ENCODE measurements around the gene MLF2. TPM values are rescaled to one million over a fixed set of nuclear protein-coding genes. Genes with fewer than 3 reads are reported as not detected.
A peak's percentile ranks its signal among the peaks of the same experiment; 100 is the strongest.

Gene MLF2
- total and polyA plus RNA-seq, 9 of the 15 experiments (the other 6 are each of a cell fraction or from before 2014, with no cell fraction given): 11.4 to 190 (median 139) TPM

DNA sequence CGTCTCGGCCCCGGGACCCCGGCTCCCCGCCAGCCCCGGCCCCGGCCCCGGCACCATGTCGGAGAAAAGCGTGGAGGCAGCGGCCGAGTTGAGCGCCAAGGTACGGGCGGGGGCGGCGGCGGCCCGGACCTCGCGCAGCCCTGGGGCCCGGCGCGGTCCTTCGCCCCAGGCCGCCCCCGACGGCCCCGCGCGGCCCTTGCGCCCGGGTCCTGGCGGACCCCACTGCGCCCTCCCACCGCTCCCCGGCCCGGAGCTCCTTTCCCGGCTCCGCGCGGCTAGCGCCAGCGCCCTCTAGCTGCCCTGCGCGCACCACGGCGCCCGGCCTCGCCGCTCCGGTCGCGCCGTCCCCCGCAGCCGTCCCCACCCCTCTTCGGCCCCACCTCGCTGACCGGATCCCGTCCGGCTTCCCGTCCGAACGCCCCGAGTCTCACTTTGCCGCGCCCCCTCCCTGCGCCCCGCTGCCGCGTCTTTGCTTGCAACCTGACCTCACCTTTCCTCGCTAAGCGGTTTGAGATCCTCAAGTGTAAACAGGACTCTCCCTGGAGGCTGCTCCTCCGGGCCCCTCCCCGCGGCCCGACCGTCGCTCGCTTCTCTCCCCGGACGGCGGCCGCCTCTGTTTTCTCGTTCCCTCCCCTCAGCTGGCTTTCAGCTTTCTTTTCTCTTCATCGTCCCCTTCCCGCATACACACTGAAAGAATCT lies 13.9 kb upstream of the MLF2 start (continued):
- TF ChIP-seq PML (IDR thresholded peaks at IDR 0.05; ENCODE audit: low read length): no peak
- peak; percentile 45 for TF ChIP-seq NCOA6 (IDR thresholded peaks at IDR 0.05)
- no peak for TF ChIP-seq ZBTB1 (CRISPR knock-in tag; IDR thresholded peaks at IDR 0.05; ENCODE audit: borderline replicate concordance, low read depth)
- 0 out of 2 replicates have a peak, but pooled peaks have one; percentile 32 for TF ChIP-seq SUPT5H (IDR thresholded peaks at IDR 0.05)
- TF ChIP-seq RAD21 (CRISPR knock-in tag; conservative IDR thresholded peaks at IDR 0.05 in 1 of 2, IDR thresholded peaks at IDR 0.05 in 1 of 2): peak in 1 of 2 experiments; percentile 27; a peak in 1 of 4 replicates
- TF ChIP-seq, protein P1, sequence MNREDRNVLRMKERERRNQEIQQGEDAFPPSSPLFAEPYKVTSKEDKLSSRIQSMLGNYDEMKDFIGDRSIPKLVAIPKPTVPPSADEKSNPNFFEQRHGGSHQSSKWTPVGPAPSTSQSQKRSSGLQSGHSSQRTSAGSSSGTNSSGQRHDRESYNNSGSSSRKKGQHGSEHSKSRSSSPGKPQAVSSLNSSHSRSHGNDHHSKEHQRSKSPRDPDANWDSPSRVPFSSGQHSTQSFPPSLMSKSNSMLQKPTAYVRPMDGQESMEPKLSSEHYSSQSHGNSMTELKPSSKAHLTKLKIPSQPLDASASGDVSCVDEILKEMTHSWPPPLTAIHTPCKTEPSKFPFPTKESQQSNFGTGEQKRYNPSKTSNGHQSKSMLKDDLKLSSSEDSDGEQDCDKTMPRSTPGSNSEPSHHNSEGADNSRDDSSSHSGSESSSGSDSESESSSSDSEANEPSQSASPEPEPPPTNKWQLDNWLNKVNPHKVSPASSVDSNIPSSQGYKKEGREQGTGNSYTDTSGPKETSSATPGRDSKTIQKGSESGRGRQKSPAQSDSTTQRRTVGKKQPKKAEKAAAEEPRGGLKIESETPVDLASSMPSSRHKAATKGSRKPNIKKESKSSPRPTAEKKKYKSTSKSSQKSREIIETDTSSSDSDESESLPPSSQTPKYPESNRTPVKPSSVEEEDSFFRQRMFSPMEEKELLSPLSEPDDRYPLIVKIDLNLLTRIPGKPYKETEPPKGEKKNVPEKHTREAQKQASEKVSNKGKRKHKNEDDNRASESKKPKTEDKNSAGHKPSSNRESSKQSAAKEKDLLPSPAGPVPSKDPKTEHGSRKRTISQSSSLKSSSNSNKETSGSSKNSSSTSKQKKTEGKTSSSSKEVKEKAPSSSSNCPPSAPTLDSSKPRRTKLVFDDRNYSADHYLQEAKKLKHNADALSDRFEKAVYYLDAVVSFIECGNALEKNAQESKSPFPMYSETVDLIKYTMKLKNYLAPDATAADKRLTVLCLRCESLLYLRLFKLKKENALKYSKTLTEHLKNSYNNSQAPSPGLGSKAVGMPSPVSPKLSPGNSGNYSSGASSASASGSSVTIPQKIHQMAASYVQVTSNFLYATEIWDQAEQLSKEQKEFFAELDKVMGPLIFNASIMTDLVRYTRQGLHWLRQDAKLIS (CRISPR knock-in tag; IDR thresholded peaks at IDR 0.05): no peak
- TF ChIP-seq, protein P2, sequence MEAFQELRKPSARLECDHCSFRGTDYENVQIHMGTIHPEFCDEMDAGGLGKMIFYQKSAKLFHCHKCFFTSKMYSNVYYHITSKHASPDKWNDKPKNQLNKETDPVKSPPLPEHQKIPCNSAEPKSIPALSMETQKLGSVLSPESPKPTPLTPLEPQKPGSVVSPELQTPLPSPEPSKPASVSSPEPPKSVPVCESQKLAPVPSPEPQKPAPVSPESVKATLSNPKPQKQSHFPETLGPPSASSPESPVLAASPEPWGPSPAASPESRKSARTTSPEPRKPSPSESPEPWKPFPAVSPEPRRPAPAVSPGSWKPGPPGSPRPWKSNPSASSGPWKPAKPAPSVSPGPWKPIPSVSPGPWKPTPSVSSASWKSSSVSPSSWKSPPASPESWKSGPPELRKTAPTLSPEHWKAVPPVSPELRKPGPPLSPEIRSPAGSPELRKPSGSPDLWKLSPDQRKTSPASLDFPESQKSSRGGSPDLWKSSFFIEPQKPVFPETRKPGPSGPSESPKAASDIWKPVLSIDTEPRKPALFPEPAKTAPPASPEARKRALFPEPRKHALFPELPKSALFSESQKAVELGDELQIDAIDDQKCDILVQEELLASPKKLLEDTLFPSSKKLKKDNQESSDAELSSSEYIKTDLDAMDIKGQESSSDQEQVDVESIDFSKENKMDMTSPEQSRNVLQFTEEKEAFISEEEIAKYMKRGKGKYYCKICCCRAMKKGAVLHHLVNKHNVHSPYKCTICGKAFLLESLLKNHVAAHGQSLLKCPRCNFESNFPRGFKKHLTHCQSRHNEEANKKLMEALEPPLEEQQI (IDR thresholded peaks at IDR 0.05): no peak
- no peak for TF ChIP-seq SMAD2 (IDR thresholded peaks at IDR 0.05; ENCODE audit: low read depth, low read length)
- peak in 1 of 3 experiments; percentile 63 for TF ChIP-seq YY1 (IDR thresholded peaks at IDR 0.05; ENCODE audit: borderline replicate concordance in 1 of 3, control insufficient read depth in 1 of 3, extremely low read depth in 1 of 3, insufficient read depth in 3 of 3, insufficient read length in 1 of 3, insufficient replicate concordance in 2 of 3, low read depth in 1 of 3, low read length in 2 of 3)
- TF ChIP-seq, protein P3, sequence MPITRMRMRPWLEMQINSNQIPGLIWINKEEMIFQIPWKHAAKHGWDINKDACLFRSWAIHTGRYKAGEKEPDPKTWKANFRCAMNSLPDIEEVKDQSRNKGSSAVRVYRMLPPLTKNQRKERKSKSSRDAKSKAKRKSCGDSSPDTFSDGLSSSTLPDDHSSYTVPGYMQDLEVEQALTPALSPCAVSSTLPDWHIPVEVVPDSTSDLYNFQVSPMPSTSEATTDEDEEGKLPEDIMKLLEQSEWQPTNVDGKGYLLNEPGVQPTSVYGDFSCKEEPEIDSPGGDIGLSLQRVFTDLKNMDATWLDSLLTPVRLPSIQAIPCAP (CRISPR knock-in tag; IDR thresholded peaks at IDR 0.05; ENCODE audit: borderline replicate concordance): no peak
- peak; percentile 37 for TF ChIP-seq RBBP5 (IDR thresholded peaks at IDR 0.05; ENCODE audit: borderline replicate concordance, insufficient read depth, low read length, poor library complexity, severe bottlenecking)
- no peak for TF ChIP-seq BCL6 (CRISPR knock-in tag; IDR thresholded peaks at IDR 0.05)
- no peak for TF ChIP-seq HIVEP1 (CRISPR knock-in tag; IDR thresholded peaks at IDR 0.05)
- TF ChIP-seq BHLHE40 (IDR thresholded peaks at IDR 0.05; ENCODE audit: low read length): no peak
- no peak for TF ChIP-seq HNRNPK (IDR thresholded peaks at IDR 0.05; ENCODE audit: low read depth, low read length, poor library complexity, severe bottlenecking)
- no peak for TF ChIP-seq KDM1A (IDR thresholded peaks at IDR 0.05)
- no peak for TF ChIP-seq MED1 (CRISPR knock-in tag; IDR thresholded peaks at IDR 0.05; ENCODE audit: borderline replicate concordance)
- no peak for TF ChIP-seq ZC3H8 (IDR thresholded peaks at IDR 0.05)
- no peak for TF ChIP-seq ZNF140 (CRISPR knock-in tag; IDR thresholded peaks at IDR 0.05)

Measured in K562 (cell line).